Measurements from ENCODE around the gene DDX47. TPM values are rescaled to one million over a fixed set of nuclear protein-coding genes. Genes with fewer than 3 reads are reported as not detected.
"Not testable (repeated sequence)": the region's sequence is repeated elsewhere in the genome, so short reads cannot be mapped to it uniquely, and the experiment has no call there.

The DDX47 gene
- total RNA-seq, 2 experiments from 2014 or later, result 153 TPM

GRCh38 chr12:12806784-12807516 is 6.2 kb upstream of the DDX47 start:
- H3K4me1 Mint-ChIP-seq (ENCODE audit: low read depth), result peaks cover 59% of the 10 kb centered on the region
- peaks cover 52% of the 10 kb centered on the region for H3K4me1 ChIP-seq (ENCODE audit: insufficient read depth, low read length)
- H3K4me3 Mint-ChIP-seq, result peak overlapping the region; percentile 44
- ChIA-PET POLR2A (interaction anchor here (0.9 to 2.4 kb wide), 2 partner anchors 20 to 450 kb away, joined by 4 to 13 read pairs; partner anchors contain the start of genes APOLD1 and BORCS5), CTCF (interaction anchor here (0.7 kb wide), 1 partner anchor 11 kb away, joined by 3 read pairs; no protein-coding TSS in a partner anchor)
- ATAC-seq (ENCODE audit: poor library complexity), result no peak
- H3K27me3 Mint-ChIP-seq, result no peaks in the 10 kb centered on the region
- intact Hi-C loops (cut with DNase I, micrococcal nuclease), result loop anchor here in 1 of 2 experiments (5.0 kb wide), 1 partner anchor 430 kb away; no protein-coding TSS in a partner anchor
- TF ChIP-seq, protein P1, sequence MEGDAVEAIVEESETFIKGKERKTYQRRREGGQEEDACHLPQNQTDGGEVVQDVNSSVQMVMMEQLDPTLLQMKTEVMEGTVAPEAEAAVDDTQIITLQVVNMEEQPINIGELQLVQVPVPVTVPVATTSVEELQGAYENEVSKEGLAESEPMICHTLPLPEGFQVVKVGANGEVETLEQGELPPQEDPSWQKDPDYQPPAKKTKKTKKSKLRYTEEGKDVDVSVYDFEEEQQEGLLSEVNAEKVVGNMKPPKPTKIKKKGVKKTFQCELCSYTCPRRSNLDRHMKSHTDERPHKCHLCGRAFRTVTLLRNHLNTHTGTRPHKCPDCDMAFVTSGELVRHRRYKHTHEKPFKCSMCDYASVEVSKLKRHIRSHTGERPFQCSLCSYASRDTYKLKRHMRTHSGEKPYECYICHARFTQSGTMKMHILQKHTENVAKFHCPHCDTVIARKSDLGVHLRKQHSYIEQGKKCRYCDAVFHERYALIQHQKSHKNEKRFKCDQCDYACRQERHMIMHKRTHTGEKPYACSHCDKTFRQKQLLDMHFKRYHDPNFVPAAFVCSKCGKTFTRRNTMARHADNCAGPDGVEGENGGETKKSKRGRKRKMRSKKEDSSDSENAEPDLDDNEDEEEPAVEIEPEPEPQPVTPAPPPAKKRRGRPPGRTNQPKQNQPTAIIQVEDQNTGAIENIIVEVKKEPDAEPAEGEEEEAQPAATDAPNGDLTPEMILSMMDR (IDR thresholded peaks at IDR 0.05), result no peak
- no peaks in the 10 kb centered on the region for H3K36me3 ChIP-seq (ENCODE audit: insufficient read depth, low read length)
- no peaks in the 10 kb centered on the region for H3K36me3 Mint-ChIP-seq (ENCODE audit: low read depth)
- H3K4me3 ChIP-seq (ENCODE audit: low read length), result no peak overlapping the region
- no peaks in the 10 kb centered on the region for H3K9me3 Mint-ChIP-seq
- peak overlapping the region; percentile 70 to 94 for H3K27ac ChIP-seq (ENCODE audit: low read depth in 1 of 2, low read length in 2 of 2)
- no peak for DNase-seq
- no peaks in the 10 kb centered on the region for H3K9me3 ChIP-seq (ENCODE audit: control insufficient read depth in 1 of 2, insufficient read depth in 1 of 2, low read length in 2 of 2)
- peak overlapping the region; percentile 97 for H3K27ac Mint-ChIP-seq
- no peaks in the 10 kb centered on the region for H3K27me3 ChIP-seq (ENCODE audit: control insufficient read depth in 1 of 2, insufficient read depth in 2 of 2, low read length in 2 of 2)

GRCh38 chr12:12807517-12807903 is 5.6 kb upstream of the DDX47 start:
- H3K27me3 Mint-ChIP-seq; H3K4me3 ChIP-seq (ENCODE audit: low read length); POLR2A ChIA-PET; H3K9me3 Mint-ChIP-seq; DNase-seq; H3K36me3 ChIP-seq (ENCODE audit: insufficient read depth, low read length); H3K36me3 Mint-ChIP-seq (ENCODE audit: low read depth); H3K9me3 ChIP-seq (ENCODE audit: control insufficient read depth in 1 of 2, insufficient read depth in 1 of 2, low read length in 2 of 2); H3K27me3 ChIP-seq (ENCODE audit: control insufficient read depth in 1 of 2, insufficient read depth in 2 of 2, low read length in 2 of 2); ATAC-seq (ENCODE audit: poor library complexity); H3K4me3 Mint-ChIP-seq: not testable (repeated sequence)
- intact Hi-C loops (cut with DNase I, micrococcal nuclease), result loop anchor here in 1 of 2 experiments (5.0 kb wide), 1 partner anchor 430 kb away; no protein-coding TSS in a partner anchor
- Histone ChIP-seq H3K27ac (ENCODE audit: low read depth in 1 of 2, low read length in 2 of 2) (peak overlapping the region; percentile 70 to 94), H3K4me1 (ENCODE audit: insufficient read depth, low read length) (peaks cover 49% of the 10 kb centered on the region)
- CTCF ChIA-PET, result interaction anchor here (0.7 kb wide), 1 partner anchor 11 kb away, joined by 3 read pairs; no protein-coding TSS in a partner anchor
- Mint-ChIP-seq H3K4me1 (ENCODE audit: low read depth) (peaks cover 53% of the 10 kb centered on the region), H3K27ac (peak overlapping the region; percentile 97)

GRCh38 chr12:12807970-12808702 is 5.0 kb upstream of the DDX47 start:
- POLR2A ChIA-PET, result interaction anchor here (0.6 to 1.9 kb wide), 16 partner anchors 19 to 1637 kb away, joined by 3 to 24 read pairs (median 4); partner anchors contain the start of genes APOLD1, BORCS5, DUSP16 and SMIM10L1
- Mint-ChIP-seq H3K36me3 (ENCODE audit: low read depth) (peaks cover 2% of the 10 kb centered on the region), H3K4me3 (peak overlapping the region; percentile 72), H3K27me3 (no peaks in the 10 kb centered on the region), H3K4me1 (ENCODE audit: low read depth) (peaks cover 54% of the 10 kb centered on the region), H3K9me3 (no peaks in the 10 kb centered on the region), H3K27ac (peak overlapping the region; percentile 97)
- Histone ChIP-seq H3K9me3 (ENCODE audit: control insufficient read depth in 1 of 2, insufficient read depth in 1 of 2, low read length in 2 of 2) (no peaks in the 10 kb centered on the region), H3K27ac (ENCODE audit: low read depth in 1 of 2, low read length in 2 of 2) (peak overlapping the region; percentile 70 to 94), H3K4me1 (ENCODE audit: insufficient read depth, low read length) (peaks cover 49% of the 10 kb centered on the region), H3K4me3 (ENCODE audit: low read length) (no peak overlapping the region), H3K27me3 (ENCODE audit: control insufficient read depth in 1 of 2, insufficient read depth in 2 of 2, low read length in 2 of 2) (no peaks in the 10 kb centered on the region), H3K36me3 (ENCODE audit: insufficient read depth, low read length) (no peaks in the 10 kb centered on the region)
- intact Hi-C loops (cut with DNase I, micrococcal nuclease), result loop anchor here in 1 of 2 experiments (1.0 to 5.0 kb wide), 3 partner anchors 20 to 431 kb away; no protein-coding TSS in a partner anchor
- peak; percentile 78 for ATAC-seq (ENCODE audit: poor library complexity)
- TF ChIP-seq, protein P1 (IDR thresholded peaks at IDR 0.05), result no peak
- DNase-seq, result peak; percentile 45 to 89 (median 61)
- CTCF ChIA-PET, result interaction anchor here (0.6 kb wide), 1 partner anchor 63 kb away, joined by 3 read pairs; no protein-coding TSS in a partner anchor

Measured in CD4-positive, alpha-beta T cell (primary cell).